OCI-LY7 (cell line): Measurements from ENCODE around the gene PGF. TPM values are rescaled to one million over a fixed set of nuclear protein-coding genes. Genes with fewer than 3 reads are reported as not detected.
A peak's percentile ranks its signal among the peaks of the same experiment; 100 is the strongest.

Source experiments
- BruUV-seq: library from RNA; stranded (reverse); fragments of 400-500 nt; replicated peaks from 2 replicates; lab custom pipeline; 2021; lab: Mats Ljungman, UMichigan
- CTCF ChIA-PET: fragments of 300-600 bp; sonication (Branson Sonifier 250); formaldehyde crosslinking; loops from one replicate; lab custom pipeline; 2022; ENCODE audit warnings: antibody characterized with exemption; ENCODE audit not compliant: unreplicated experiment; lab: Charles Lee
- POLR2A ChIA-PET: fragments of 300-600 bp; sonication (Branson Sonifier 250); formaldehyde crosslinking; loops from one replicate; lab custom pipeline; 2022; ENCODE audit warnings: antibody characterized with exemption; lab: Charles Lee
- DNase-seq: peaks from one replicate; pipeline ENCODE4 v3.0.0-alpha.2; 2015; ENCODE audit warnings: low spot score
- H2AFZ ChIP-seq: fragments of 200-600 bp; sonication (generic), shearing (Covaris generic); 2 replicates; pipeline ENCODE4 v1.6.1; 2014; ENCODE audit warnings: mild to moderate bottlenecking, antibody characterized with exemption, low read length, moderate library complexity
- H3K27ac ChIP-seq: fragments of 200-600 bp; sonication (generic); 2 replicates; pipeline ENCODE4 v1.5.1; 2014; ENCODE audit warnings: mixed run types, low read depth, mild to moderate bottlenecking, moderate library complexity, low read length, inconsistent platforms; ENCODE audit not compliant: poor library complexity, severe bottlenecking
- H3K36me3 ChIP-seq: fragments of 200-600 bp; sonication (generic); 2 replicates; pipeline ENCODE4 v1.6.1; 2014; ENCODE audit warnings: mild to moderate bottlenecking, antibody characterized with exemption, low read length, moderate library complexity, mixed read lengths; ENCODE audit not compliant: insufficient read depth
- H3K4me1 ChIP-seq: fragments of 200-600 bp; sonication (generic); 2 replicates; pipeline ENCODE4 v1.5.1; 2014; ENCODE audit warnings: mild to moderate bottlenecking, low read length; ENCODE audit not compliant: insufficient read depth, poor library complexity, severe bottlenecking
- H3K4me2 ChIP-seq: fragments of 200-600 bp; sonication (generic); 2 replicates; pipeline ENCODE4 v1.6.1; 2014; ENCODE audit warnings: mild to moderate bottlenecking, low read length
- H3K4me3 ChIP-seq: fragments of 200-600 bp; sonication (generic); 2 replicates; pipeline ENCODE4 v1.5.1; 2014; ENCODE audit warnings: mild to moderate bottlenecking, low read depth, low read length; ENCODE audit not compliant: poor library complexity, severe bottlenecking
- H3K79me2 ChIP-seq: fragments of 200-600 bp; sonication (generic); 2 replicates; pipeline ENCODE4 v1.6.1; 2016; ENCODE audit warnings: low read depth, mild to moderate bottlenecking, low read length, moderate library complexity, mixed read lengths; ENCODE audit not compliant: insufficient read depth
- H3K9me2 ChIP-seq: fragments of 200-600 bp; sonication (generic); 2 replicates; pipeline ENCODE4 v1.6.1; 2016; ENCODE audit warnings: mild to moderate bottlenecking, low read length, mixed read lengths; ENCODE audit not compliant: insufficient read depth
- H3K9me3 ChIP-seq: fragments of 200-600 bp; sonication (generic); 2 replicates; pipeline ENCODE4 v1.6.1; 2014; ENCODE audit warnings: mild to moderate bottlenecking, mixed run types, low read length, mixed read lengths
- H4K20me1 ChIP-seq: fragments of 200-600 bp; sonication (generic); 2 replicates; pipeline ENCODE4 v1.6.1; 2014; ENCODE audit warnings: mild to moderate bottlenecking, antibody characterized with exemption, low read length, moderate library complexity, mixed read lengths; ENCODE audit not compliant: insufficient read depth
- EZH2phosphoT487 ChIP-seq: fragments of 200-600 bp; sonication (generic); IDR thresholded peaks from 2 replicates; pipeline ENCODE4 v1.6.1; 2018; ENCODE audit warnings: low read depth, borderline replicate concordance, mild to moderate bottlenecking, mixed run types, antibody characterized with exemption, low read length, moderate library complexity, mixed read lengths
- intact Hi-C: fragments of 100-400 bp; cut with micrococcal nuclease; formaldehyde crosslinking; loops from one replicate; pipeline ENCODE4 v1.10.0; 2022; ENCODE audit not compliant: unreplicated experiment
- total RNA-seq, 2 experiments: library from RNA; depleted of rRNA in 1 of 2; stranded (reverse); fragments of >200 nt in 1 of 2; shearing (Covaris generic) in 1 of 2; gene quantifications; 2 replicates each; pipeline ENCODE4 v1.2.3, GENCODE V29; 2014 to 2022
- TF ChIP-seq, protein P1 (sequence below): fragments of 200-600 bp; sonication (generic); conservative IDR thresholded peaks from 2 replicates; pipeline ENCODE4 v1.5.1; 2014; ENCODE audit warnings: mild to moderate bottlenecking, antibody characterized with exemption, low read length, moderate library complexity, mixed read lengths

The PGF gene
- total RNA-seq, 2 experiments from 2014 or later, result 0.09 to 0.19 TPM

DNA sequence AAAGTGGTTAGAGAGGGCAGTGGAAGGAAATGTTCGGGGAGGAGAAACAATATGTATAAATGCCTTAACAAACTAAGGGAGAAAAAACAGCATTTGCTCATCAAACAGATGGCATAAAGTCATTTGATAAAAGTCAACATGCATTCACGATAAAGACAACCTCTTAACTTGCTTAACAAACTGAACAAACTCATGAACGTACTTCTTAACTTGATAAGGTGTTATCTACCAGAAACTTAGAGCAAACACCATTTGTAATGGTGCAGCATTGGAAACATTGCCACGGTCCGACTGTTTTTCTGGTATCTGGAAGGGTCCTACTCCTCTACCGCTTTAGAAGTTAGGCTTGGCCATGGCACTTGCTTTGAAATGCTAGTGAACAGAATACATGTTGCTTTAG lies 28.2 kb downstream of the PGF start:
- CTCF ChIA-PET, result no interaction called here
- Histone ChIP-seq H3K79me2 (no peaks in the 10 kb centered on the region), H3K36me3 (no peaks in the 10 kb centered on the region), H3K4me1 (peaks cover 11% of the 10 kb centered on the region), H3K9me2 (no peaks in the 10 kb centered on the region), H2AFZ (no peak overlapping the region), H3K9me3 (no peaks in the 10 kb centered on the region), H3K4me3 (no peak overlapping the region), H3K27ac (no peak overlapping the region), H3K4me2 (no peak overlapping the region), H4K20me1 (no peaks in the 10 kb centered on the region)
- POLR2A ChIA-PET, result interaction anchor here (1.0 kb wide), 1 partner anchor 13 kb away, joined by 3 read pairs; no protein-coding TSS in a partner anchor
- TF ChIP-seq, protein P1, sequence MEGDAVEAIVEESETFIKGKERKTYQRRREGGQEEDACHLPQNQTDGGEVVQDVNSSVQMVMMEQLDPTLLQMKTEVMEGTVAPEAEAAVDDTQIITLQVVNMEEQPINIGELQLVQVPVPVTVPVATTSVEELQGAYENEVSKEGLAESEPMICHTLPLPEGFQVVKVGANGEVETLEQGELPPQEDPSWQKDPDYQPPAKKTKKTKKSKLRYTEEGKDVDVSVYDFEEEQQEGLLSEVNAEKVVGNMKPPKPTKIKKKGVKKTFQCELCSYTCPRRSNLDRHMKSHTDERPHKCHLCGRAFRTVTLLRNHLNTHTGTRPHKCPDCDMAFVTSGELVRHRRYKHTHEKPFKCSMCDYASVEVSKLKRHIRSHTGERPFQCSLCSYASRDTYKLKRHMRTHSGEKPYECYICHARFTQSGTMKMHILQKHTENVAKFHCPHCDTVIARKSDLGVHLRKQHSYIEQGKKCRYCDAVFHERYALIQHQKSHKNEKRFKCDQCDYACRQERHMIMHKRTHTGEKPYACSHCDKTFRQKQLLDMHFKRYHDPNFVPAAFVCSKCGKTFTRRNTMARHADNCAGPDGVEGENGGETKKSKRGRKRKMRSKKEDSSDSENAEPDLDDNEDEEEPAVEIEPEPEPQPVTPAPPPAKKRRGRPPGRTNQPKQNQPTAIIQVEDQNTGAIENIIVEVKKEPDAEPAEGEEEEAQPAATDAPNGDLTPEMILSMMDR, result no peak
- no peak for TF ChIP-seq EZH2phosphoT487
- intact Hi-C loops, result no loop called here
- DNase-seq, result no peak
- no TSS peak for BruUV-seq

DNA sequence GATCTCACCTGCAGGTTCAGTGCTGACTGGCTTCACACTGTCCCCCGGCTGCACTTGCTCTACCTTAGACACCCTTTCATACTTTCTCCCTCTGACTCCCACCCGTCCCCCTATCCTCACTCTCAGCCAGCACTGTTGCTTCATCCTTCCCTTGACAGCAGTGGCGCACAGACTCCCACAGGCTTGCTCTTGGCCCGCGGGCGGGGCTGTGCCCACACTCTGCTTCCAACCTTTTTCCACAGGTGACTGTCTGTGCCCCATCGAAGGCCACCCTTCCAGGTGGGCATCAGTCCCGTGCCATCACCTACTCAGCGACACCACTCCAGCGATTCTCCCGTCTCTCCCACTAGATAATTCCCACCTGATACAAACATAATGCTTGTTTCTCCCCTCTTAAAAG lies 31.3 kb downstream of the PGF start:
- Histone ChIP-seq H2AFZ (no peak overlapping the region), H3K9me3 (no peaks in the 10 kb centered on the region), H3K36me3 (no peaks in the 10 kb centered on the region), H3K4me3 (no peak overlapping the region), H3K4me2 (no peak overlapping the region), H3K9me2 (no peaks in the 10 kb centered on the region), H3K79me2 (no peaks in the 10 kb centered on the region), H3K4me1 (peaks cover 13% of the 10 kb centered on the region), H3K27ac (no peak overlapping the region), H4K20me1 (no peaks in the 10 kb centered on the region)
- ChIA-PET CTCF (interaction anchor here (0.9 to 1.4 kb wide), 2 partner anchors 52 to 63 kb away, joined by 3 to 4 read pairs; no protein-coding TSS in a partner anchor), POLR2A (interaction anchor here (1.2 to 2.3 kb wide), 4 partner anchors 14 to 65 kb away, joined by 4 to 18 read pairs (median 10); no protein-coding TSS in a partner anchor)
- no TSS peak for BruUV-seq
- intact Hi-C loops, result no loop called here
- DNase-seq, result no peak
- TF ChIP-seq, protein P1, result no peak
- TF ChIP-seq EZH2phosphoT487, result no peak

DNA sequence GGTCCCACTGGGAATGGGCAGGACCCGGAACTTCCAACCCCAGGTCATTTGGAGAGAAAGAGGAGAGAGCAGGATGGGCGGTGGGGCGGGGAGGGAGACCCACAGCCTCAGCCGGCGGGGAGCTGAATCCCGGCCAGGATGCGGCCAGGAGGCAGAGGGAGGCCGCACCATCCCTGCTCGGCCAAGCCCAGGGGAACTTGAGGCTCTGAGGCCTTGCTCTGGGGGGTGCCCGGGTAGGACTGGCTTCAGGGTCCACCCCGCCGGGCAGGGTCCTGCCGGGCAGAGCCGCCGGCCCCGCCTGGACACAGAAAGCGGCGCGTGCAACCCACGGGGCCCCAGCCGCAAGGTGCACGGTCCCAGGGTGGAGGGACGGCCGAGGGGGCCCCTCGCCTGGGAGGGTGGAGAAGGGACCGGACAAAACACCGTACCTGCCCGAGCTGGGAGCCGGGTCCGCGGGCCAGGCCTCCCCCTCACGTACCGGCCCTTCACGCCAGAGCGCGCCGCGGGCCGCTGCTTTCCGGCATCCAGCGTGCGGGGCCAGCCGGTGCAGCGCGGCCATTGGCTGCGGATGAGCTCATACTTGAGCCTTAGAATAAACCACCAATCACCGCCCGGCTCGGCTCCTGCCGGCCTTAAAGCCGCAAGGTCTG lies 32.5 kb downstream of the PGF start, which contains the start of gene RPS6KL1:
Gene RPS6KL1 (minus strand): TSS at position 509 of the 650 bp plus-strand sequence. CDS start 1,719 bp downstream, outside the sequence.
- H2AFZ ChIP-seq, result peak within 1 kb of the TSS; percentile 87
- BruUV-seq, result no TSS peak

More for the DNA sequence above, 32.5 kb downstream of the PGF start, which contains the start of gene RPS6KL1:
- peak; percentile 88 for DNase-seq
- H4K20me1 ChIP-seq, result no peaks in the 10 kb centered on the region
- CTCF ChIA-PET, result interaction anchor here (0.6 to 1.4 kb wide), 8 partner anchors 17 to 1234 kb away, joined by 3 to 5 read pairs (median 3); no protein-coding TSS in a partner anchor
- H3K36me3 ChIP-seq, result no peaks in the 10 kb centered on the region
- H3K4me3 ChIP-seq, result peak within 1 kb of the TSS; percentile 88
- H3K9me3 ChIP-seq, result no peaks in the 10 kb centered on the region
- POLR2A ChIA-PET, result interaction anchor here (0.5 to 2.3 kb wide), 18 partner anchors 8 to 1358 kb away, joined by 3 to 18 read pairs (median 4); partner anchors contain the start of genes ACYP1 and PROX2
- H3K4me2 ChIP-seq, result peak within 1 kb of the TSS; percentile 84
- no peaks in the 10 kb centered on the region for H3K79me2 ChIP-seq
- no peak within 1 kb of the TSS for H3K27ac ChIP-seq
- H3K9me2 ChIP-seq, result no peaks in the 10 kb centered on the region
- intact Hi-C loops, result loop anchor here (2.0 kb wide), 1 partner anchor 18 kb away; no protein-coding TSS in a partner anchor
- no peak for TF ChIP-seq EZH2phosphoT487
- TF ChIP-seq, protein P1, result no peak
- peaks cover 13% of the 10 kb centered on the region for H3K4me1 ChIP-seq
